ENCODE data around the gene ZMYND11. TPM values are rescaled to one million over a fixed set of nuclear protein-coding genes. Genes with fewer than 3 reads are reported as not detected.

Gene ZMYND11
- total RNA-seq = 47.3 and 49.7 TPM in 2 replicates
- long read RNA-seq, full-length matches to known transcripts = 5 of 50 reads
- long read RNA-seq, partial matches to known transcripts = 19 of 50 reads
- long read RNA-seq, other reads (novel, unspliced or antisense) = 26 of 50 reads

DNA sequence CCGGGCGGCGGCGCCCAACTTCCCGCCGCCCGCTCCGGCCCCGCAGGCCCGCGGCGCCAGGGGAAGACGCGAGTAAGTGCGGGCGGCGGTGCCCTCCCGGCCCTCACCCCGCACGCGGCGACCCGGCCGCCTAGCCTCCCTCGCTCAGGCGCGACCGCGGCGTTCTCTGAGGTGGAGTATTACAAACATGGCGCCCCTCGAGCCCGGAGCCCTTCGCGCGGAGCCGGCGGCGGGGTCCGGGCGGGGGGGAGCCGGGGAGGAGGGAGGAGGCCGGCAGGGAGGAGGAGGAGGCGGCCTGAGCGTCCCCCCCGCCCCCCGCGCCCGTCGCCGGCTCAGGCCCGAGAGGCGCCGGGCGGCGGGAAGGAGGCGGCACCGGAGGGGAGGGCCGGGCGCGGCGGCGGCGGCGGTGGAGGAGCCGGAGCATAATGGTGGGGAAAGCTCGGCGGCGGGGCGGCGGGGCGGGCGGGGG is at the start of gene ZMYND11:
Gene ZMYND11 (plus strand): TSS at position 324 of the 469 bp plus-strand sequence. CDS start 44,558 bp downstream, outside the sequence.
- H3K27ac Mint-ChIP-seq (ENCODE audit: unreplicated experiment) = peak within 1 kb of the TSS; percentile 76
- TF ChIP-seq, protein P1, sequence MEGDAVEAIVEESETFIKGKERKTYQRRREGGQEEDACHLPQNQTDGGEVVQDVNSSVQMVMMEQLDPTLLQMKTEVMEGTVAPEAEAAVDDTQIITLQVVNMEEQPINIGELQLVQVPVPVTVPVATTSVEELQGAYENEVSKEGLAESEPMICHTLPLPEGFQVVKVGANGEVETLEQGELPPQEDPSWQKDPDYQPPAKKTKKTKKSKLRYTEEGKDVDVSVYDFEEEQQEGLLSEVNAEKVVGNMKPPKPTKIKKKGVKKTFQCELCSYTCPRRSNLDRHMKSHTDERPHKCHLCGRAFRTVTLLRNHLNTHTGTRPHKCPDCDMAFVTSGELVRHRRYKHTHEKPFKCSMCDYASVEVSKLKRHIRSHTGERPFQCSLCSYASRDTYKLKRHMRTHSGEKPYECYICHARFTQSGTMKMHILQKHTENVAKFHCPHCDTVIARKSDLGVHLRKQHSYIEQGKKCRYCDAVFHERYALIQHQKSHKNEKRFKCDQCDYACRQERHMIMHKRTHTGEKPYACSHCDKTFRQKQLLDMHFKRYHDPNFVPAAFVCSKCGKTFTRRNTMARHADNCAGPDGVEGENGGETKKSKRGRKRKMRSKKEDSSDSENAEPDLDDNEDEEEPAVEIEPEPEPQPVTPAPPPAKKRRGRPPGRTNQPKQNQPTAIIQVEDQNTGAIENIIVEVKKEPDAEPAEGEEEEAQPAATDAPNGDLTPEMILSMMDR (conservative IDR thresholded peaks at IDR 0.05) = peak; percentile 6
- peaks cover 36% of the 10 kb centered on the region for H3K4me1 Mint-ChIP-seq

DNA sequence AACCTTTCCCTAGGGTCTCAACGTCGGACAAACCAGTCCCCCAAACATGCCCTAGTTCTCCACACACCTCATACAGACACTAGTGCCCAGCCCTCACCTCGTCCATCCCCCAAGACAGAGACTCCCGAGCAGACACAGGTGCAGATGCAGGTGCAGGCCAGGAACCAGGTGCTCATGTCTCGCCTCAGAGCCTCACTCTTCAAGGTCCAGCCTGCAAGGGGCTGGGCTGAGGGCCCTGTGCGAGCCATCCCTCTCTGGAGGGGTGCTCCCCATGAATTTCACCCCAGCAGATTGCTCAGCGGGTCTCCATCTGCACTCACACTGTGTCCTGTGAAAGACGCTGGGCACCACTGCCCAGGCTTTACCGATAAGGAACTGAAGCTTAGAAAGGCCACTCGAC is 49.2 kb upstream of the ZMYND11 start:
- TF ChIP-seq, protein P1 (conservative IDR thresholded peaks at IDR 0.05) = no peak
- Mint-ChIP-seq H3K27me3 (ENCODE audit: low read depth) (peaks cover 6% of the 10 kb centered on the region), H3K4me3 (no peak overlapping the region), H3K27ac (ENCODE audit: unreplicated experiment) (no peak overlapping the region), H3K36me3 (ENCODE audit: low read depth) (no peaks in the 10 kb centered on the region), H3K9me3 (no peaks in the 10 kb centered on the region), H3K4me1 (peaks cover 4% of the 10 kb centered on the region)
- no peak for DNase-seq (ENCODE audit: low read depth, low spot score)

More for the DNA sequence above, at the start of gene ZMYND11:
- no peaks in the 10 kb centered on the region for H3K9me3 Mint-ChIP-seq
- H3K36me3 Mint-ChIP-seq (ENCODE audit: low read depth) = no peaks in the 10 kb centered on the region
- no peaks in the 10 kb centered on the region for H3K27me3 Mint-ChIP-seq (ENCODE audit: low read depth)
- H3K4me3 Mint-ChIP-seq = peak within 1 kb of the TSS; percentile 94
- peak; percentile 50 for DNase-seq (ENCODE audit: low read depth, low spot score)

DNA sequence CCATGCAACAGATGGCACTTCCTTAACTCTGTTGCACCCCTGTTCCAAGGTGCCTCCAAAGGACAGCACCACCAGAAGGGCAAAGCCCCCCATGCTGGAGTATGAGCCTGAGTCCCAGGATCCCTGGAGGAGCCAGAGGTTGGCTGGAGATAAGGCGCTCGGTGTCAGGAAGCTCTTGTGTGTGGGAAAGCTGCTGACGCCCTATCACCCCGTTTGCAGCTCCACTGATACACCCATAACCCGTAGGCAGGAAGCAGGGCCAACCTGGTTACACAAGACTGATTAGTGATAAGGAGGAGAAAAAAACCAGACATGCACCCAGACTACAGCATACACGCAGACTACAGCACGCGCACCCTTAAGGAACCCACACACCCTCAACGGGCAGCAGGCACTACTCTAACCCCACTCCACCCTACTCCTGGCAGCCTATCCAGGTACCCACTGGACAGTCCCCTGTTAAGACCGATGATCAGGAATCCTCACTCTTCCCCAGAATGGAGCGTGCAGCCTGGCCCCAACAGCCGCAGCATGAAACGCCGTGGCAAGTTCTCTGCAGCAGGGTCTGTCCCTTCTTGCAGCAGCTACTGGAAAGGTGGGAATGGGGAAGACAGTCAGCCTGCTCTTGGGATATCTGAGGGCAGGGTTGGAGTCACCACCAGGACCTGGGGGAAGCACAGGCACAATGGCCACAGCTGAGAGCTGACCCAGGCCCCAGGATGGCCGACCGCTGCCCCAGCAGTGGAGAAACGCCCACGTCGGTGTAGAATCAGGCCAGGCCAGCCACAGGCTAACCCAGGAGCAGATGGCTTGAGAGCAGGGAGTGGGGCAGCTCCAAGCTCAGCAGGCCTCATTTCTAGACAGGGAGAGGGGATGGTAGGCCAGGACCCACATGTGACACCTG is 47.8 kb upstream of the ZMYND11 start:
- H3K27ac Mint-ChIP-seq (ENCODE audit: unreplicated experiment) = no peak overlapping the region
- no peaks in the 10 kb centered on the region for H3K9me3 Mint-ChIP-seq
- H3K27me3 Mint-ChIP-seq (ENCODE audit: low read depth) = peaks cover 3% of the 10 kb centered on the region
- DNase-seq (ENCODE audit: low read depth, low spot score) = no peak
- no peaks in the 10 kb centered on the region for H3K36me3 Mint-ChIP-seq (ENCODE audit: low read depth)
- peaks cover 4% of the 10 kb centered on the region for H3K4me1 Mint-ChIP-seq
- H3K4me3 Mint-ChIP-seq = no peak overlapping the region
- TF ChIP-seq, protein P1 (conservative IDR thresholded peaks at IDR 0.05) = no peak

DNA sequence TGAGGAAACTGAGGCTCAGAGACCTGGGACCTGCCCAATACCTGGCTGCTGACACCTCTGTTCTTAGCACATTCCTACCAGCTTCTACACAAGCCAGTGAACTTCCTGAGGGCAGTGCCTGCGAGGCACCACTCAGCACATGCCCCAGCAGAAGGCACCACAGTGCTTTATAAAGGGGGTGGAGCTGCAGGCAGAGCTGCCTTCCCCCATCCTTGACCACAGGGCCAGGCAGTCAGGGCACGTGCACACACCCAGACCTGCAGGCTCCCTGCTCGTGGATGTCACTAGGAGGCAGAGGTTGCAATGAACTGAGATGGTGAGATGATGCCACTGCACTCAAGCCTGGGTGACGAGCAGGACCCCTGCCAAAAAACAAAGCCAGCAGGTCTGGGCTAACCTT is 47.0 kb upstream of the ZMYND11 start:
- TF ChIP-seq, protein P1 (conservative IDR thresholded peaks at IDR 0.05) = no peak
- H3K4me3 Mint-ChIP-seq = no peak overlapping the region
- no peak for DNase-seq (ENCODE audit: low read depth, low spot score)
- no peak overlapping the region for H3K27ac Mint-ChIP-seq (ENCODE audit: unreplicated experiment)
- H3K36me3 Mint-ChIP-seq (ENCODE audit: low read depth) = no peaks in the 10 kb centered on the region
- H3K9me3 Mint-ChIP-seq = no peaks in the 10 kb centered on the region
- peaks cover 4% of the 10 kb centered on the region for H3K4me1 Mint-ChIP-seq
- H3K27me3 Mint-ChIP-seq (ENCODE audit: low read depth) = peaks cover 1% of the 10 kb centered on the region

DNA sequence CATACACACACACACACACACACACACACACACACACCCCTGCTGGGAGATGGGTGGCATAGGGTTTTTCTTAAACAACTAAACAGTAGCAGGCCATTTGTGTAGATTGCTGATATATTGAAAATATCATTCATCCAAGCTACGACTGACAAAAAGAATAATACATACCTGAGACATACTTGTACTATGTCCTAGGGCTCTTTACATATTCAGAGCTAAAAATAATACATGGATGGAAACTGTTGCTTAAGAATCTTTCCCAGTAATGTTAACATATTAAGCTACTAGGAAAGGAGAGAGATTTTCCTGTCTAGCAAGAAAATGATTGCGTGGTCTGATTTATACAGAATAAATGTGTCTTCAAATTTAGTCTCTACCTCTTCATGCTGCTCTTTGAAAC is 46.0 kb upstream of the ZMYND11 start:
- H3K4me3 Mint-ChIP-seq = no peak overlapping the region
- TF ChIP-seq, protein P1 (conservative IDR thresholded peaks at IDR 0.05) = no peak
- no peak overlapping the region for H3K27ac Mint-ChIP-seq (ENCODE audit: unreplicated experiment)
- H3K9me3 Mint-ChIP-seq = no peaks in the 10 kb centered on the region
- no peaks in the 10 kb centered on the region for H3K36me3 Mint-ChIP-seq (ENCODE audit: low read depth)
- no peaks in the 10 kb centered on the region for H3K27me3 Mint-ChIP-seq (ENCODE audit: low read depth)
- no peak for DNase-seq (ENCODE audit: low read depth, low spot score)
- H3K4me1 Mint-ChIP-seq = peaks cover 4% of the 10 kb centered on the region
